ENCODE data around the gene GORASP2. TPM values are rescaled to one million over a fixed set of nuclear protein-coding genes. Genes with fewer than 3 reads are reported as not detected.

Gene GORASP2
- total and polyA plus RNA-seq, 11 donors: 24.5 to 84.9 (median 62.6) TPM

- intact Hi-C loops (cut with DNase I): no loop called here
- Histone ChIP-seq H3K27me3 (peaks cover 0 to 5% (median 0%) of the 10 kb centered on the region in 9 donors), H3K4me1 (no peaks in the 10 kb centered on the region), H3K4me3 (no peak overlapping the region), H3K36me3 (no peaks in the 10 kb centered on the region), H3K27ac (no peak overlapping the region), H3K9me3 (no peaks in the 10 kb centered on the region)
- DNase-seq (no peak), ATAC-seq (no peak)
- WGBS, 4 donors: 79 to 90% (median 85%) methylated on average over 2 of the region's 2 CpGs
- TF ChIP-seq, protein P1, sequence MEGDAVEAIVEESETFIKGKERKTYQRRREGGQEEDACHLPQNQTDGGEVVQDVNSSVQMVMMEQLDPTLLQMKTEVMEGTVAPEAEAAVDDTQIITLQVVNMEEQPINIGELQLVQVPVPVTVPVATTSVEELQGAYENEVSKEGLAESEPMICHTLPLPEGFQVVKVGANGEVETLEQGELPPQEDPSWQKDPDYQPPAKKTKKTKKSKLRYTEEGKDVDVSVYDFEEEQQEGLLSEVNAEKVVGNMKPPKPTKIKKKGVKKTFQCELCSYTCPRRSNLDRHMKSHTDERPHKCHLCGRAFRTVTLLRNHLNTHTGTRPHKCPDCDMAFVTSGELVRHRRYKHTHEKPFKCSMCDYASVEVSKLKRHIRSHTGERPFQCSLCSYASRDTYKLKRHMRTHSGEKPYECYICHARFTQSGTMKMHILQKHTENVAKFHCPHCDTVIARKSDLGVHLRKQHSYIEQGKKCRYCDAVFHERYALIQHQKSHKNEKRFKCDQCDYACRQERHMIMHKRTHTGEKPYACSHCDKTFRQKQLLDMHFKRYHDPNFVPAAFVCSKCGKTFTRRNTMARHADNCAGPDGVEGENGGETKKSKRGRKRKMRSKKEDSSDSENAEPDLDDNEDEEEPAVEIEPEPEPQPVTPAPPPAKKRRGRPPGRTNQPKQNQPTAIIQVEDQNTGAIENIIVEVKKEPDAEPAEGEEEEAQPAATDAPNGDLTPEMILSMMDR (IDR thresholded peaks at IDR 0.05): no peak
- TF ChIP-seq POLR2A (IDR thresholded peaks at IDR 0.05): no peak
These were observed 45.4 kb upstream of the GORASP2 start for GRCh38 chr2:170883683-170884082.

- no peak overlapping the region for H3K4me3 ChIP-seq
- no peaks in the 10 kb centered on the region for H3K4me1 ChIP-seq
- H3K36me3 ChIP-seq: no peaks in the 10 kb centered on the region
- H3K9me3 ChIP-seq: no peaks in the 10 kb centered on the region
- intact Hi-C loops (cut with DNase I): no loop called here
- peaks cover 0 to 5% (median 0%) of the 10 kb centered on the region in 9 donors for H3K27me3 ChIP-seq
- no peak for ATAC-seq
- no peak for DNase-seq
- WGBS, 4 donors: 65 to 87% (median 77%) methylated on average over 5 of the region's 5 CpGs
- H3K27ac ChIP-seq: no peak overlapping the region
- TF ChIP-seq, protein P1 (IDR thresholded peaks at IDR 0.05): no peak
- TF ChIP-seq POLR2A (IDR thresholded peaks at IDR 0.05): no peak
These were observed 43.8 kb upstream of the GORASP2 start for GRCh38 chr2:170885130-170885791.

GRCh38 chr2:170886386-170886785 lies 42.7 kb upstream of the GORASP2 start:
- DNase-seq: no peak
- H3K36me3 ChIP-seq: no peaks in the 10 kb centered on the region
- TF ChIP-seq POLR2A (IDR thresholded peaks at IDR 0.05): no peak
- TF ChIP-seq, protein P1 (IDR thresholded peaks at IDR 0.05): no peak
- intact Hi-C loops (cut with DNase I): no loop called here
- H3K27me3 ChIP-seq: peaks cover 0 to 5% (median 0%) of the 10 kb centered on the region in 9 donors
- 87 to 100% (median 93%) methylated on average over 1 of the region's 1 CpG for WGBS, 4 donors
- H3K4me1 ChIP-seq: no peaks in the 10 kb centered on the region
- no peak overlapping the region for H3K27ac ChIP-seq
- H3K4me3 ChIP-seq: no peak overlapping the region
- ATAC-seq: no peak
- H3K9me3 ChIP-seq: no peaks in the 10 kb centered on the region

DNA sequence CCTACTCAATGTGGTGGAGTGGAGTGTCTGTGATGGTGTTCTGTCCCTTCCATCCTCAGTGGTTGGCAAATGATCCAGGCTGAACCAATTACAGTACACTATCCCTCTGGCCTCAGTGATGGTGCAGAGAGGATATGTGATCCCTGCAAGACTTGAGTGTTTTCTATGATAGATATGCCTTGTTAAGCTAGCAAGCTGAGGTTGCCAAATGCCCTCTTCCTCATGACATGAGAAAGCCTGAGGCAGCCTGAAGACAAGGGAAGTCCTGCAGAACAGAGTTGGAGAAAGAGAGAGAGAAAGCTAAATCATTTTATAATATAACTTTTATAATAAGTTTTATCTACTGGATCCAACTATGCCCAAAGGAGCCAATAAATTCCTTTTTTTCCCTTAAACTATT lies 41.6 kb upstream of the GORASP2 start:
- Histone ChIP-seq H3K4me1 (no peaks in the 10 kb centered on the region), H3K36me3 (no peaks in the 10 kb centered on the region), H3K4me3 (no peak overlapping the region), H3K27me3 (peaks cover 0 to 11% (median 0%) of the 10 kb centered on the region in 9 donors), H3K9me3 (no peaks in the 10 kb centered on the region), H3K27ac (no peak overlapping the region)
- DNase-seq (no peak), ATAC-seq (no peak)
- intact Hi-C loops (cut with DNase I): no loop called here
- TF ChIP-seq POLR2A (IDR thresholded peaks at IDR 0.05): no peak

DNA sequence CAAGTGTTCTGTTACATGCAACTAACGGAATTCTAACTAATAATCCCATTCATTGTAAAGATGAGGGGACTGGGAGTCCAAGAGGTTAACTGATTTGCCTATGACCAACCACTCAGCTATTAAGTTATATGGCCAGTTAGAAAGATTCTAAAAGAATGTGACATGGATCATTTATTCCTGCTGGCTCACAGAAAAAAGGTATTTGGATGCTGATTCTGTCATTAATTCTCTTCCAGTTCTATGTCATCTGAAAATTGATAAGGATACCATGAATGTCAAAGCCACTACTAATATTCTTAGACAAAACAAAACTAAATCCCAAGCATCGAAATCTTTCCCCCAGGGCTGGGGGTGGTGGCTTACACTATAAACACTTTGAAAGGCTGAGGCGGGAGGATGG lies 41.2 kb upstream of the GORASP2 start:
- Histone ChIP-seq H3K27me3 (peaks cover 0 to 13% (median 0%) of the 10 kb centered on the region in 9 donors), H3K36me3 (no peaks in the 10 kb centered on the region), H3K4me1 (no peaks in the 10 kb centered on the region), H3K9me3 (no peaks in the 10 kb centered on the region), H3K4me3 (no peak overlapping the region), H3K27ac (no peak overlapping the region)
- no peak for ATAC-seq
- no peak for DNase-seq
- TF ChIP-seq, protein P1 (IDR thresholded peaks at IDR 0.05): no peak
- 76 to 86% (median 79%) methylated on average over 3 of the region's 3 CpGs for WGBS, 4 donors
- intact Hi-C loops (cut with DNase I): no loop called here

Measured in heart left ventricle (tissue), 16 donors.